ENCODE data around the gene PLA2G10.
"Not testable (repeated sequence)": the region's sequence is repeated elsewhere in the genome, so short reads cannot be mapped to it uniquely, and the experiment has no call there.

Gene PLA2G10

GRCh38 chr16:14694129-14694528 lies at the start of gene PLA2G10:
PLA2G10 (minus strand) TSS chr16:14694308; CDS start chr16:14694229, 79 bp downstream.
- in situ Hi-C loops (cut with MboI; ENCODE audit: low pct_unique_long_range_greater_than_20kb, low sequenced_read_pairs); DNase-seq: not testable (repeated sequence)

GRCh38 chr16:14742273-14743128 lies 48.4 kb upstream of the PLA2G10 start, which contains the start of gene NPIPA2:
NPIPA2 (plus strand) TSS chr16:14742533; CDS start chr16:14748066, 5,533 bp downstream.
- in situ Hi-C loops (cut with MboI; ENCODE audit: low pct_unique_long_range_greater_than_20kb, low sequenced_read_pairs); DNase-seq: not testable (repeated sequence)

GRCh38 chr16:14741794-14742193 lies 47.7 kb upstream of the PLA2G10 start:
- DNase-seq; in situ Hi-C loops (cut with MboI; ENCODE audit: low pct_unique_long_range_greater_than_20kb, low sequenced_read_pairs): not testable (repeated sequence)

GRCh38 chr16:14740832-14741385 lies 46.8 kb upstream of the PLA2G10 start:
- DNase-seq; in situ Hi-C loops (cut with MboI; ENCODE audit: low pct_unique_long_range_greater_than_20kb, low sequenced_read_pairs): not testable (repeated sequence)

- in situ Hi-C loops (cut with MboI; ENCODE audit: low pct_unique_long_range_greater_than_20kb, low sequenced_read_pairs); DNase-seq: not testable (repeated sequence)
These were observed 39.1 kb upstream of the PLA2G10 start for GRCh38 chr16:14733233-14733632.

GRCh38 chr16:14703156-14704011 lies 9.3 kb upstream of the PLA2G10 start, which contains the start of gene NPIPA3:
NPIPA3 (plus strand) TSS chr16:14703411; CDS start chr16:14708944, 5,533 bp downstream.
- DNase-seq; in situ Hi-C loops (cut with MboI; ENCODE audit: low pct_unique_long_range_greater_than_20kb, low sequenced_read_pairs): not testable (repeated sequence)

GRCh38 chr16:14702672-14703071 lies 8.6 kb upstream of the PLA2G10 start:
- DNase-seq; in situ Hi-C loops (cut with MboI; ENCODE audit: low pct_unique_long_range_greater_than_20kb, low sequenced_read_pairs): not testable (repeated sequence)

GRCh38 chr16:14701859-14702258 lies 7.8 kb upstream of the PLA2G10 start:
- DNase-seq; in situ Hi-C loops (cut with MboI; ENCODE audit: low pct_unique_long_range_greater_than_20kb, low sequenced_read_pairs): not testable (repeated sequence)

- DNase-seq; in situ Hi-C loops (cut with MboI; ENCODE audit: low pct_unique_long_range_greater_than_20kb, low sequenced_read_pairs): not testable (repeated sequence)
These were observed 8.0 kb downstream of the PLA2G10 start for GRCh38 chr16:14685870-14686793.

GRCh38 chr16:14682121-14682520 lies 12.0 kb downstream of the PLA2G10 start:
- DNase-seq: no peak
- in situ Hi-C loops (cut with MboI; ENCODE audit: low pct_unique_long_range_greater_than_20kb, low sequenced_read_pairs): no loop called here

- in situ Hi-C loops (cut with MboI; ENCODE audit: low pct_unique_long_range_greater_than_20kb, low sequenced_read_pairs): no loop called here
- no peak for DNase-seq
These were observed 13.0 kb downstream of the PLA2G10 start for GRCh38 chr16:14681115-14681514.

GRCh38 chr16:14680396-14680795 lies 13.7 kb downstream of the PLA2G10 start:
- DNase-seq; in situ Hi-C loops (cut with MboI; ENCODE audit: low pct_unique_long_range_greater_than_20kb, low sequenced_read_pairs): not testable (repeated sequence)

GRCh38 chr16:14678748-14679497 lies 15.2 kb downstream of the PLA2G10 start:
- in situ Hi-C loops (cut with MboI; ENCODE audit: low pct_unique_long_range_greater_than_20kb, low sequenced_read_pairs): no loop called here

GRCh38 chr16:14677627-14678026 lies 16.5 kb downstream of the PLA2G10 start:
- no peak for DNase-seq
- in situ Hi-C loops (cut with MboI; ENCODE audit: low pct_unique_long_range_greater_than_20kb, low sequenced_read_pairs): no loop called here

More at GRCh38 chr16:14678748-14679497, 15.2 kb downstream of the PLA2G10 start:
- no peak for DNase-seq

GRCh38 chr16:14676633-14677032 lies 17.5 kb downstream of the PLA2G10 start:
- DNase-seq: no peak
- in situ Hi-C loops (cut with MboI; ENCODE audit: low pct_unique_long_range_greater_than_20kb, low sequenced_read_pairs): no loop called here

GRCh38 chr16:14672403-14672971 lies 21.6 kb downstream of the PLA2G10 start:
- in situ Hi-C loops (cut with MboI; ENCODE audit: low pct_unique_long_range_greater_than_20kb, low sequenced_read_pairs): no loop called here
- no peak for DNase-seq

GRCh38 chr16:14669776-14670175 lies 24.3 kb downstream of the PLA2G10 start:
- in situ Hi-C loops (cut with MboI; ENCODE audit: low pct_unique_long_range_greater_than_20kb, low sequenced_read_pairs): no loop called here
- no peak for DNase-seq
